Right lobe of liver (tissue), 4 donors: ENCODE measurements around the gene ALPG.

ENCODE experiments used
- CTCF ChIP-seq, 4 donors: fragments of 200-600 bp in 3 of 4; fragments of 450-650 bp in 1 of 4; IDR thresholded peaks; one replicate each; pipeline versions ENCODE4 v1.5.1 to v1.8.0; 2016 to 2022; ENCODE audit warnings: antibody characterized with exemption in 4 of 4, mild to moderate bottlenecking in 2 of 4
- POLR2A ChIP-seq: fragments of 450-650 bp; IDR thresholded peaks from one replicate; pipeline ENCODE4 v1.6.1; 2017; ENCODE audit warnings: antibody characterized with exemption, mild to moderate bottlenecking
- donor health status: DM: no; HTN: no; CAD: no.
- donor health status: DM: no; HTN: no; CAD: no.
- donor health status: DM: no; HTN: yes; CAD: no.

GRCh38 chr2:232362174-232362900 lies 44.3 kb upstream of the ALPG start:
- no peak for TF ChIP-seq CTCF (IDR thresholded peaks at IDR 0.05)
- TF ChIP-seq POLR2A, result no peak
